Right atrium auricular region (tissue), 2 donors: ENCODE measurements around the gene CHGA. TPM values are rescaled to one million over a fixed set of nuclear protein-coding genes. Genes with fewer than 3 reads are reported as not detected.

ENCODE experiments used
- DNase-seq: peaks from one replicate; pipeline ENCODE4 v3.0.0-alpha.2; 2019; ENCODE audit warnings: low spot score
- H3K27ac ChIP-seq, 2 donors: fragments of 200-600 bp; sonication (generic); 1 replicate in 1 of 2; 2 replicates in 1 of 2; pipeline ENCODE4 v1.5.1; 2016 to 2019
- H3K27me3 ChIP-seq, 2 donors: fragments of 200-600 bp; sonication (generic); one replicate each; pipeline versions ENCODE4 v1.5.1 to v1.6.0; 2017 to 2019
- H3K36me3 ChIP-seq: fragments of 200-600 bp; sonication (generic); one replicate; pipeline ENCODE4 v1.5.1; 2016
- H3K4me1 ChIP-seq, 2 donors: fragments of 200-600 bp; sonication (generic); one replicate each; pipeline versions ENCODE4 v1.5.1 to v1.6.0; 2017 to 2019
- H3K4me3 ChIP-seq, 2 donors: fragments of 200-600 bp; sonication (generic); 1 replicate in 1 of 2; 2 replicates in 1 of 2; pipeline ENCODE4 v1.5.1; 2017 to 2019; ENCODE audit warnings: mild to moderate bottlenecking in 1 of 2, moderate library complexity in 1 of 2
- H3K9me3 ChIP-seq, 2 donors: fragments of 200-600 bp; sonication (generic); one replicate each; pipeline ENCODE4 v1.5.1; 2019
- total RNA-seq, 2 donors: library from RNA; depleted of rRNA; stranded (reverse); fragments of >200 nt; gene quantifications; one replicate each; pipeline ENCODE4 v1.1.0, GENCODE V29; 2016
- TF ChIP-seq, protein P1 (sequence below), 2 donors: fragments of 200-600 bp; sonication (generic); IDR thresholded peaks; one replicate each; pipeline ENCODE4 v1.5.1; 2019; ENCODE audit warnings: antibody characterized with exemption in 2 of 2

The CHGA gene
- total RNA-seq, 2 donors from 2014 or later, result not detected

DNA sequence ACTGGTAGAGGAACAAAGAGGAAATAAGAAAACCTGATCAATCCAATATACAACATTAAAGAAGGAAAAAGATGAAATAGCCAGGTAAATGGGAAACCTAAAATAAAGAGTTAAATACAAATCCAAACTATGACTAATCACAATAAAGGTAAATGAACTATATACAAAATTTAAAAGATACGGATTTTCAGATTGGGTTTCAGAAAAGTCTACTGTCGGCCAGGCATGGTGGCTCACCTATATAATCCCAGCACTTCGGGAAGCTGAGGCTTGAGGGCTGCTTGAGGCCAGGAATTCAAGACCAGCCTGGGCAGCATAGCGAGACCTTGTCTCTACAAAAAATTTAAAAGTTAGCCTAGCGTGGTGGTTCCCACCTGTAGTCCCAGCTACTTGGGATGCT is 39.9 kb upstream of the CHGA start:
- H3K27me3 ChIP-seq, result no peaks in the 10 kb centered on the region
- no peaks in the 10 kb centered on the region for H3K9me3 ChIP-seq
- no peaks in the 10 kb centered on the region for H3K4me1 ChIP-seq
- H3K27ac ChIP-seq, result no peak overlapping the region
- H3K36me3 ChIP-seq, result no peaks in the 10 kb centered on the region
- TF ChIP-seq, protein P1, sequence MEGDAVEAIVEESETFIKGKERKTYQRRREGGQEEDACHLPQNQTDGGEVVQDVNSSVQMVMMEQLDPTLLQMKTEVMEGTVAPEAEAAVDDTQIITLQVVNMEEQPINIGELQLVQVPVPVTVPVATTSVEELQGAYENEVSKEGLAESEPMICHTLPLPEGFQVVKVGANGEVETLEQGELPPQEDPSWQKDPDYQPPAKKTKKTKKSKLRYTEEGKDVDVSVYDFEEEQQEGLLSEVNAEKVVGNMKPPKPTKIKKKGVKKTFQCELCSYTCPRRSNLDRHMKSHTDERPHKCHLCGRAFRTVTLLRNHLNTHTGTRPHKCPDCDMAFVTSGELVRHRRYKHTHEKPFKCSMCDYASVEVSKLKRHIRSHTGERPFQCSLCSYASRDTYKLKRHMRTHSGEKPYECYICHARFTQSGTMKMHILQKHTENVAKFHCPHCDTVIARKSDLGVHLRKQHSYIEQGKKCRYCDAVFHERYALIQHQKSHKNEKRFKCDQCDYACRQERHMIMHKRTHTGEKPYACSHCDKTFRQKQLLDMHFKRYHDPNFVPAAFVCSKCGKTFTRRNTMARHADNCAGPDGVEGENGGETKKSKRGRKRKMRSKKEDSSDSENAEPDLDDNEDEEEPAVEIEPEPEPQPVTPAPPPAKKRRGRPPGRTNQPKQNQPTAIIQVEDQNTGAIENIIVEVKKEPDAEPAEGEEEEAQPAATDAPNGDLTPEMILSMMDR (IDR thresholded peaks at IDR 0.05), result no peak
- no peak overlapping the region for H3K4me3 ChIP-seq
- DNase-seq, result no peak

DNA sequence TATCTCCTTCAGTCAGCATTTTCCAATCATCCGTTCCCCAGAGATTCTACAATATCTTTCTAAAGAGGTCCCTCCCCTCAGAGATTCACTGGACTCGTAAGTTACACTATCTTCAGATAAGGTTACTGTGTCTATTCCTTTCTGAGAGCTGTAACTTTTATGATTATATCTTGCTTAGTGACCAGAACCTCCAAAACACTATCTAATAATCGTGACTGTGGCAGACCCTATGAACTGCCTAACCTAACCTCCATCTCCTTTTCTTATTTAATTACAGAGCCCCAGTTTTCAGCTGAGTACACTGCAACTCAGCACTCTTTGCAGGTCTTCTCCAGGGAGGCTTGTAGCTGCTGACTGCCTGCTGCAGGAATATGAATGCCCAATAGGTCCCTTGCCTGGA is 38.5 kb upstream of the CHGA start:
- no peaks in the 10 kb centered on the region for H3K27me3 ChIP-seq
- no peak overlapping the region for H3K4me3 ChIP-seq
- no peak overlapping the region for H3K27ac ChIP-seq
- H3K9me3 ChIP-seq, result no peaks in the 10 kb centered on the region
- TF ChIP-seq, protein P1 (IDR thresholded peaks at IDR 0.05), result no peak
- no peaks in the 10 kb centered on the region for H3K4me1 ChIP-seq
- DNase-seq, result no peak
- H3K36me3 ChIP-seq, result no peaks in the 10 kb centered on the region

- no peak overlapping the region for H3K4me3 ChIP-seq
- H3K9me3 ChIP-seq, result no peaks in the 10 kb centered on the region
- H3K36me3 ChIP-seq, result no peaks in the 10 kb centered on the region
- H3K27me3 ChIP-seq, result no peaks in the 10 kb centered on the region
- no peak for DNase-seq
- TF ChIP-seq, protein P1 (IDR thresholded peaks at IDR 0.05), result no peak
- H3K27ac ChIP-seq, result no peak overlapping the region
- no peaks in the 10 kb centered on the region for H3K4me1 ChIP-seq
These were observed 37.5 kb upstream of the CHGA start for GRCh38 chr14:92885279-92886061.

- no peaks in the 10 kb centered on the region for H3K4me1 ChIP-seq
- H3K27ac ChIP-seq, result no peak overlapping the region
- no peak overlapping the region for H3K4me3 ChIP-seq
- H3K27me3 ChIP-seq, result no peaks in the 10 kb centered on the region
- no peaks in the 10 kb centered on the region for H3K36me3 ChIP-seq
- TF ChIP-seq, protein P1 (IDR thresholded peaks at IDR 0.05), result no peak
- DNase-seq, result no peak
- no peaks in the 10 kb centered on the region for H3K9me3 ChIP-seq
These were observed 36.6 kb upstream of the CHGA start for GRCh38 chr14:92886337-92886736.

DNA sequence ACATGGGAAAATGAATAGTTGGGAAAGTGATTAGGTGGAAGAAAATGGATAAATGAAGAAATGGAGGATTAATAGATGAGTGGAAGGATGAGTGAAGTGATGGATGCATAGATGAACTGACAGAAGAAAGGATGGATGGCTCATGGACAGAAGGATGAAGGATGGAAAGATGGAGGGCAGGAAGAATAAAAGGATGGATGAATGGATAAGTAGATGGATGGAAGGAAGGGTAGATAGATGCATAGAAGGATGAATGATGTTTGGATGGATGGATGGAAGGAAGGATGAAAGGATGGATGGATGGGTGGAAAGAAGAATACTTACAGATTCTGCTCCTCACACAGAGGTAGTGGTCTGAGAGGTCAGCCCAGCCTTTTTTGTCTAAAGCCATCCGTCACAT is 35.8 kb upstream of the CHGA start:
- no peak for DNase-seq
- TF ChIP-seq, protein P1 (IDR thresholded peaks at IDR 0.05), result no peak
- Histone ChIP-seq H3K27me3 (no peaks in the 10 kb centered on the region), H3K4me3 (no peak overlapping the region), H3K36me3 (no peaks in the 10 kb centered on the region), H3K9me3 (no peaks in the 10 kb centered on the region), H3K4me1 (no peaks in the 10 kb centered on the region), H3K27ac (no peak overlapping the region)

- peaks cover 0 to 6% of the 10 kb centered on the region in 2 donors for H3K9me3 ChIP-seq
- no peaks in the 10 kb centered on the region for H3K27me3 ChIP-seq
- H3K36me3 ChIP-seq, result no peaks in the 10 kb centered on the region
- no peak overlapping the region for H3K4me3 ChIP-seq
- no peaks in the 10 kb centered on the region for H3K4me1 ChIP-seq
- H3K27ac ChIP-seq, result no peak overlapping the region
- no peak for DNase-seq
- TF ChIP-seq, protein P1 (IDR thresholded peaks at IDR 0.05), result no peak
These were observed 34.1 kb upstream of the CHGA start for GRCh38 chr14:92888896-92889295.
